Measurements from ENCODE around the gene PADI6. TPM values are rescaled to one million over a fixed set of nuclear protein-coding genes. Genes with fewer than 3 reads are reported as not detected.

Gene PADI6
- total RNA-seq, 2 donors from 2014 or later, result 0.12 TPM; not detected in 1

GRCh38 chr1:17361687-17362086 lies 10.3 kb upstream of the PADI6 start:
- peaks cover 6% of the 10 kb centered on the region for H3K4me1 Mint-ChIP-seq
- peaks cover 5% of the 10 kb centered on the region for H3K36me3 Mint-ChIP-seq (ENCODE audit: low read depth)
- no peak overlapping the region for H3K27ac Mint-ChIP-seq
- H3K4me3 Mint-ChIP-seq, result no peak overlapping the region
- H3K9me3 ChIP-seq (ENCODE audit: control insufficient read depth, low read length, poor library complexity, severe bottlenecking), result no peaks in the 10 kb centered on the region
- DNase-seq, result no peak
- peaks cover 33% of the 10 kb centered on the region for H3K27me3 Mint-ChIP-seq
- no peak for ATAC-seq

DNA sequence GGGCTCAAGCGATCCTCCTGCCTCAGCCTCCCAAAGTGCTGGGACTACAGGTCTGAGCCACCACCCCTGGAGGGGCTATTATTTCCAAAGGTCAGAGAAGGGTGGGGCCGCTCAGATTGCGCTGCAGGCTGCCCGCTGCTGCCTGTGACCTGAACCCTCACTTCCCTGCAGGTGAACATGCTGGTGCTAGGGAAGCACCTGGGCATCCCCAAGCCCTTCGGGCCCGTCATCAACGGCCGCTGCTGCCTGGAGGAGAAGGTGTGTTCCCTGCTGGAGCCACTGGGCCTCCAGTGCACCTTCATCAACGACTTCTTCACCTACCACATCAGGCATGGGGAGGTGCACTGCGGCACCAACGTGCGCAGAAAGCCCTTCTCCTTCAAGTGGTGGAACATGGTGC lies 8.6 kb upstream of the PADI6 start:
- Mint-ChIP-seq H3K27me3 (peaks cover 46% of the 10 kb centered on the region), H3K36me3 (ENCODE audit: low read depth) (peaks cover 5% of the 10 kb centered on the region), H3K27ac (no peak overlapping the region), H3K4me3 (no peak overlapping the region), H3K4me1 (peaks cover 5% of the 10 kb centered on the region)
- DNase-seq (no peak), ATAC-seq (no peak)
- H3K9me3 ChIP-seq (ENCODE audit: control insufficient read depth, low read length, poor library complexity, severe bottlenecking), result no peaks in the 10 kb centered on the region

- H3K36me3 Mint-ChIP-seq (ENCODE audit: low read depth), result peaks cover 5% of the 10 kb centered on the region
- peaks cover 46% of the 10 kb centered on the region for H3K27me3 Mint-ChIP-seq
- no peak overlapping the region for H3K4me3 Mint-ChIP-seq
- ATAC-seq (no peak), DNase-seq (no peak)
- H3K9me3 ChIP-seq (ENCODE audit: control insufficient read depth, low read length, poor library complexity, severe bottlenecking), result no peaks in the 10 kb centered on the region
- H3K4me1 Mint-ChIP-seq, result peaks cover 5% of the 10 kb centered on the region
- H3K27ac Mint-ChIP-seq, result no peak overlapping the region
Observed at GRCh38 chr1:17363771-17364170, 8.2 kb upstream of the PADI6 start.

DNA sequence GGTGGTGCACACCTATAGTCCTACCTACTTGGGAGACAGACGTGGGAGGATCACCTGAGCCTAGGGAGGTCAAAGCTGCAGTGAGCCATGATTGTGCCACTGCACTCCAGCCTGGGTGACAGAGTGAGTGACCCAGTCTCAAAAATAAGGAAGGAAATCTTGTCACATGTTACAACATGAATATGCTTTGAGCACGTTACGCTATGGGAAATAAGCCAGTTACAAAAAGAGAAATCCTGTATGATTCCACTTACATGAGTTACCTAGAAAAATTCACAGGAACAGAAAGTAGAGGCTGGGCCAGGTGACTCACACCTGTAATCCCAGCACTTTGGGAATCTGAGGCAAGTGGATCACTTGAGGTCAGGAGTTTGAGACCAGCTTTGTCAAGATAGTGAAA lies 6.7 kb upstream of the PADI6 start:
- DNase-seq (no peak), ATAC-seq (no peak)
- Mint-ChIP-seq H3K4me3 (no peak overlapping the region), H3K36me3 (ENCODE audit: low read depth) (peaks cover 5% of the 10 kb centered on the region), H3K27ac (no peak overlapping the region), H3K27me3 (peaks cover 40% of the 10 kb centered on the region), H3K4me1 (no peaks in the 10 kb centered on the region)
- H3K9me3 ChIP-seq (ENCODE audit: control insufficient read depth, low read length, poor library complexity, severe bottlenecking), result no peaks in the 10 kb centered on the region

DNA sequence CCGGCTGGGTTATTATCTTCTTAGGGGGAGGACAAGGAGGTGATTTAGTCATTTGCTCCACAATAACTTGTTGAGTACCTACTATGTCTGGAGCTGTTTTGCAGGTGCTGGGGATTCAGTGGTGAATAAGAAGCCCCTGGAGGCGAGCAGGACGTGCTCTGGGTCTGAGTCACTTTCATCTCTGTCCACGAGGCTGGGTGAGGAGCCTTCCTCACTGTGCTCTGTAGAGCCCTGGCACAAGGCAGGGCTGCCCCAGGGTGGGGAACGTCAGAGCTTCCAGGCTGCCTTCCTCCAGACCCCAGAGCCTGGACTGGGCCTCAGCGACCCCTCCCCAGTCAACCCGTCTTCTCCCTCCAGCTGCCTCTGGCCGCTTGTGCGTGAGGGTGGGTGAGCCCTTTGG lies 2.5 kb upstream of the PADI6 start:
- Mint-ChIP-seq H3K27me3 (peaks cover 21% of the 10 kb centered on the region), H3K36me3 (ENCODE audit: low read depth) (no peaks in the 10 kb centered on the region), H3K4me3 (no peak overlapping the region), H3K4me1 (no peaks in the 10 kb centered on the region), H3K27ac (no peak overlapping the region)
- no peaks in the 10 kb centered on the region for H3K9me3 ChIP-seq (ENCODE audit: control insufficient read depth, low read length, poor library complexity, severe bottlenecking)
- DNase-seq (no peak), ATAC-seq (no peak)

DNA sequence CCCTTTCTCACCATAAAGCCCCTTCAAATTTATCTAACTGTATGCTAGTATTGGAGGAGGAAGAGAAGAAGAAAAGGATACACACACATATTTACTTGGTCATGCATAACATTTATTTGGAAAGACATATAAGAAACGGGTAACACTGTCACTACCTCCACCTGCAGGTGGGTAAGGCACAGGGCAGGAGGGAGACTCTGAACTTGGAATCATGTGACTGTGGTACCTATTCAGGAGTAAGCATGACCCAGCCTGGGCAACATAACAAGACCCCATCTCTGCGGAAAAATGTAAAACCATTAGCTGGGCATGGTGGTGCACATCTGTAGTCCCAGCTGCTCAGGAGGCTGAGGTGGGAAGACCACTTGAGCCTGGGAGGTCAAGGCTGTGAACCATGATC lies 1.4 kb upstream of the PADI6 start:
- peaks cover 1% of the 10 kb centered on the region for H3K4me1 Mint-ChIP-seq
- no peak overlapping the region for H3K27ac Mint-ChIP-seq
- peaks cover 18% of the 10 kb centered on the region for H3K27me3 Mint-ChIP-seq
- no peak overlapping the region for H3K4me3 Mint-ChIP-seq
- no peaks in the 10 kb centered on the region for H3K36me3 Mint-ChIP-seq (ENCODE audit: low read depth)
- no peaks in the 10 kb centered on the region for H3K9me3 ChIP-seq (ENCODE audit: control insufficient read depth, low read length, poor library complexity, severe bottlenecking)
- ATAC-seq (no peak), DNase-seq (no peak)

GRCh38 chr1:17372955-17373354 lies 959 bp downstream of the PADI6 start:
- Mint-ChIP-seq H3K27me3 (peaks cover 22% of the 10 kb centered on the region), H3K36me3 (ENCODE audit: low read depth) (no peaks in the 10 kb centered on the region), H3K4me1 (peaks cover 3% of the 10 kb centered on the region), H3K27ac (no peak overlapping the region), H3K4me3 (no peak overlapping the region)
- DNase-seq, result no peak
- ATAC-seq, result no peak
- H3K9me3 ChIP-seq (ENCODE audit: control insufficient read depth, low read length, poor library complexity, severe bottlenecking), result no peaks in the 10 kb centered on the region

- Mint-ChIP-seq H3K4me1 (peaks cover 3% of the 10 kb centered on the region), H3K27ac (no peak overlapping the region), H3K27me3 (peaks cover 42% of the 10 kb centered on the region), H3K4me3 (no peak overlapping the region), H3K36me3 (ENCODE audit: low read depth) (no peaks in the 10 kb centered on the region)
- ATAC-seq (no peak), DNase-seq (no peak)
- no peaks in the 10 kb centered on the region for H3K9me3 ChIP-seq (ENCODE audit: control insufficient read depth, low read length, poor library complexity, severe bottlenecking)
Observed at GRCh38 chr1:17375651-17376050, 3.7 kb downstream of the PADI6 start.

DNA sequence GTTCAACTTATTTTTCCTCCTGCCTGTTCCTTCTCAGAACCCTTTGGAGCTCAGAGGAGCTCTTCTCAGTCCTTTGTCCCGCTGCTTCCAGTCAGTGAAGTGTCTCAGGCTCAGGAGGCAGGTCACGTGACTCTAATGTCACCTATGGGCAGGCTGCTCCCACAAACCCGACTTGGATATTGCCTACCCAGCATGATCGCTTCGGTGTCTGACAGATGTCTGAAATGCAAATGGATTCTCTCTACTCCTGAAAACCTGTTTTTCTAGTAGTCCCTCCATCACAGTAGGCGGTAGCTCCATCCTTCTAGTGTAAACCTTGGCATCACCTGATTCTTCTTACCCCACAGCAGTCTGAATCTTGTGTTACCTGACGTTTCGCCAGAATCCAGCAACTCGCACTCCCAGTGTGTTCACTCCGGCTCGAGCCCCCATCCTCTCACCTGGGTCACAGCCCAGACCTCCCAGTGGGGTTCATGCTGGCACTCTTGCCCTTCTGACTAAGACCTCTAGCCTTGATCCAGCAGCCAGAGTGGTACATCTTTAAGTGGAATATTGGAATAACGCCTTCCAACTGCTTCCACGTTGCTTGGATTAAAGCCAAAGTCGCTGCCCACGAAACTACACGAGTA lies 5.4 kb downstream of the PADI6 start:
- Mint-ChIP-seq H3K27me3 (peaks cover 56% of the 10 kb centered on the region), H3K4me3 (no peak overlapping the region), H3K27ac (no peak overlapping the region), H3K36me3 (ENCODE audit: low read depth) (no peaks in the 10 kb centered on the region), H3K4me1 (peaks cover 3% of the 10 kb centered on the region)
- ATAC-seq, result no peak
- no peak for DNase-seq
- no peaks in the 10 kb centered on the region for H3K9me3 ChIP-seq (ENCODE audit: control insufficient read depth, low read length, poor library complexity, severe bottlenecking)

DNA sequence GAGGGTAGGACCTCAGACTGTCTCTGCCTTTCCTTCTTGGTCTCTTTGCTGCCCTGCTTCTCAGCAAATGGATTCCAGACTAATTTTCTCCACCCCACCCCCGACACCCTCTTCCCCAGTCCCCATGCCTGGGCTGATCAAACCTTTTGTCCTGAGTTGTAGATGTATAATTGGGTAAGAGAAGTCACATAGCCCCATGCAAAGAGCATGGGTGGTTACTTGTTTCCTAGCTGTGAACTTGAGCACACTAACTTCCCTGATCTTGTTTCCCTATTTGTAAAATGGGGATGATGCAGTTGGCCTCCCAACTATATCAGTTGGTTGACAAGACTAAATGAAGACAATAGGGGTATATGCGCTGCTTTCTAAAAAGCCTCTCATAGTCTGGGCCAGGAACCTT lies 9.2 kb downstream of the PADI6 start:
- peaks cover 69% of the 10 kb centered on the region for H3K27me3 Mint-ChIP-seq
- H3K27ac Mint-ChIP-seq, result no peak overlapping the region
- H3K36me3 Mint-ChIP-seq (ENCODE audit: low read depth), result peaks cover 7% of the 10 kb centered on the region
- peaks cover 9% of the 10 kb centered on the region for H3K4me1 Mint-ChIP-seq
- H3K4me3 Mint-ChIP-seq, result no peak overlapping the region
- H3K9me3 ChIP-seq (ENCODE audit: control insufficient read depth, low read length, poor library complexity, severe bottlenecking), result no peaks in the 10 kb centered on the region
- DNase-seq (no peak), ATAC-seq (no peak)

GRCh38 chr1:17392199-17392740 lies 20.3 kb downstream of the PADI6 start:
- no peaks in the 10 kb centered on the region for H3K9me3 ChIP-seq (ENCODE audit: control insufficient read depth, low read length, poor library complexity, severe bottlenecking)
- Mint-ChIP-seq H3K27me3 (peaks cover 26% of the 10 kb centered on the region), H3K4me3 (no peak overlapping the region), H3K4me1 (peaks cover 6% of the 10 kb centered on the region), H3K36me3 (ENCODE audit: low read depth) (no peaks in the 10 kb centered on the region), H3K27ac (no peak overlapping the region)
- ATAC-seq, result no peak
- DNase-seq, result no peak

- H3K27me3 Mint-ChIP-seq, result peaks cover 26% of the 10 kb centered on the region
Observed at GRCh38 chr1:17393230-17393629, 21.2 kb downstream of the PADI6 start.

GRCh38 chr1:17397910-17398695 lies 26.1 kb downstream of the PADI6 start:
- DNase-seq (no peak), ATAC-seq (no peak)
- Mint-ChIP-seq H3K27ac (no peak overlapping the region), H3K4me1 (peaks cover 3% of the 10 kb centered on the region), H3K36me3 (ENCODE audit: low read depth) (no peaks in the 10 kb centered on the region), H3K4me3 (no peak overlapping the region), H3K27me3 (peaks cover 9% of the 10 kb centered on the region)
- no peaks in the 10 kb centered on the region for H3K9me3 ChIP-seq (ENCODE audit: control insufficient read depth, low read length, poor library complexity, severe bottlenecking)

More at GRCh38 chr1:17393230-17393629, 21.2 kb downstream of the PADI6 start:
- peak overlapping the region; percentile 46 for H3K4me3 Mint-ChIP-seq
- H3K4me1 Mint-ChIP-seq, result peaks cover 6% of the 10 kb centered on the region
- DNase-seq, result no peak
- H3K27ac Mint-ChIP-seq, result peak overlapping the region; percentile 30
- no peaks in the 10 kb centered on the region for H3K9me3 ChIP-seq (ENCODE audit: control insufficient read depth, low read length, poor library complexity, severe bottlenecking)
- no peaks in the 10 kb centered on the region for H3K36me3 Mint-ChIP-seq (ENCODE audit: low read depth)
- ATAC-seq, result no peak

Data from T-helper 17 cell (primary cell).